ENCODE results near the gene IQCE.

IQCE gene

GRCh38 chr7:2652736-2653060 lies 93.9 kb downstream of the IQCE start:
- Histone ChIP-seq H3K9me3 (ENCODE audit: control insufficient read depth, low read length) (no peaks in the 10 kb centered on the region), H3K4me3 (ENCODE audit: low read length) (no peak overlapping the region), H3K9ac (ENCODE audit: low read length) (no peak overlapping the region), H3K4me1 (ENCODE audit: control insufficient read depth, insufficient read depth, low read length) (no peaks in the 10 kb centered on the region), H3K27me3 (replicated peaks; ENCODE audit: control insufficient read depth, insufficient read depth, low read length) (no peaks in the 10 kb centered on the region), H3K36me3 (ENCODE audit: control insufficient read depth, insufficient read depth, low read length, severe bottlenecking) (peaks cover 28% of the 10 kb centered on the region)
- DNase-seq (ENCODE audit: low read depth) = no peak

DNA sequence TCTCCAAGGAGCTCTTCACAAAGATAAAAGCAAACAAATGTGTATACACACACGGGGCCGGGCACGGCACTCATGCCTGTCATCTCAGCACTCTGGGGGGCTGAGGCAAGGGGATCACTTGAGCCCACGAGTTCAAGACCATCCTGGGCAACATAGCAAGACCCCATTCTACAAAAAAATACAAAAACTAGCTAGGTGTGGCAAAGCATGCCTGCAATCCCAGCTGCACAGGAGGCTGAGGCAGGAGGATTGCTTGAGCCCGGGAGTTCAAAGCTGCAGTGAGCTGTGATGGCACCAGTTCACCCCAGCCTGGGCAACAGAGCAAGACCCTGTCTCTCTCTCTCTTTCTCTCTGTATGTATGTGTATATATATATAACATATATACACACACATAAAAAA lies 95.3 kb downstream of the IQCE start:
- Histone ChIP-seq H3K4me3 (ENCODE audit: low read length) (no peak overlapping the region), H3K36me3 (ENCODE audit: control insufficient read depth, insufficient read depth, low read length, severe bottlenecking) (peaks cover 25% of the 10 kb centered on the region), H3K9me3 (ENCODE audit: control insufficient read depth, low read length) (no peaks in the 10 kb centered on the region), H3K9ac (ENCODE audit: low read length) (no peak overlapping the region), H3K27me3 (replicated peaks; ENCODE audit: control insufficient read depth, insufficient read depth, low read length) (no peaks in the 10 kb centered on the region), H3K4me1 (ENCODE audit: control insufficient read depth, insufficient read depth, low read length) (no peaks in the 10 kb centered on the region)
- DNase-seq (ENCODE audit: low read depth) = no peak

GRCh38 chr7:2655870-2656614 lies 97.3 kb downstream of the IQCE start:
- H3K36me3 ChIP-seq (ENCODE audit: control insufficient read depth, insufficient read depth, low read length, severe bottlenecking) = peaks cover 18% of the 10 kb centered on the region
- no peaks in the 10 kb centered on the region for H3K27me3 ChIP-seq (replicated peaks; ENCODE audit: control insufficient read depth, insufficient read depth, low read length)
- no peaks in the 10 kb centered on the region for H3K9me3 ChIP-seq (ENCODE audit: control insufficient read depth, low read length)
- no peak for DNase-seq (ENCODE audit: low read depth)
- no peak overlapping the region for H3K9ac ChIP-seq (ENCODE audit: low read length)
- no peaks in the 10 kb centered on the region for H3K4me1 ChIP-seq (ENCODE audit: control insufficient read depth, insufficient read depth, low read length)
- no peak overlapping the region for H3K4me3 ChIP-seq (ENCODE audit: low read length)

DNA sequence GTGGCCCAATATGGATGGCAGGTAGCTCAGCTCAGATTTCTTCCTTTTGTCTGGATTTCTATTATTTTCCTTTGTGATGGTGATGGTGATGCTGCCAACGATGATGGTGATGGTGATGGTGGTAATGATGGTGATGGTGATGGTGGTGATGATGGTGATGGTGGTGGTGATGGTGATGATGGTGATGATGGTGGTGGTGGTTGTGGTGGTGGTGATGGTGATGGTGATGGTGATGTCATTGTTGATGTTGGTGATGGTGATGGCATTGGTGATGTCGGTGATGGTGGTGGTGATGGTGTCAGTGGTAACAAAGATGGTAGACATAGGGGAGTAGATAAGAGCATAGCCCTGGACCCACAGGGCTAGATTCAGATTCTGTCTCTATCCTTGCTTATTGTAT lies 98.4 kb downstream of the IQCE start:
- Histone ChIP-seq H3K4me1 (ENCODE audit: control insufficient read depth, insufficient read depth, low read length) (no peaks in the 10 kb centered on the region), H3K9me3 (ENCODE audit: control insufficient read depth, low read length) (no peaks in the 10 kb centered on the region), H3K36me3 (ENCODE audit: control insufficient read depth, insufficient read depth, low read length, severe bottlenecking) (peaks cover 13% of the 10 kb centered on the region), H3K27me3 (replicated peaks; ENCODE audit: control insufficient read depth, insufficient read depth, low read length) (no peaks in the 10 kb centered on the region), H3K4me3 (ENCODE audit: low read length) (no peak overlapping the region), H3K9ac (ENCODE audit: low read length) (no peak overlapping the region)
- DNase-seq (ENCODE audit: low read depth) = no peak

DNA sequence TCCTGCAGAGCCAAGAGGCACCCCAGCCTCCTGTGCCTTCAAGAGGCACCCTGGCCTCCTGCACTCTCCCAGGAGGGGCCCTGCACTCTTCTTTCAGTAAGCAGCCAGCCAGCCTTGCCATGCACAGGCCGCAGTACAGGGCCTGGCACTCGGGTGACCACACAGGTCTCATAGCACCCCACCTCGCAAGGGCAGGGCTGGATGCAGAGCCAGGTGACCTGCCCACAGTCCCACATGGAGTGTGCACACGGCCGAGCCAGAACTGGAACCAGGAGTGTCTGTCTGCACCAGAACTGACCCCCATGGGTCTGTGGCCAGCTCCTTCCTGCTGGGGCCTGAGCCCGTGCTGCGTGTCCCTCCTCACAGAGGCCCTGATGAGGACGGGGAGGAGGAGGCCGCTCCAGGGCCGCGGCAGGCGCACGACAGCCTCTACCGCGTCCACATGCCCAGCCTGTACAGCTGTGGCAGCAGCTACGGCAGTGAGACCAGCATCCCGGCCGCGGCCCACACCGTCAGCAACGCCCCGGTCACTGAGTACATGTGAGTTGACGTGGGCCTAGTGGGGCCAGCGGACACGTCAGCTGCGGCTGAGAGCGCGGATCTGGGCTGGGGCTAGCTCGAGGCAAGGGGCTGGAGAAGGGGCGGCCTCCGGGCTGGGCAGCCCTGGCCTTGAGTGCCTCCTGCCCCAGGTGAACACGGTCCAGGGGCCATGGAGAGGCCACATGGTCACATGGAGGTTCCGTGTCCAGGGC lies 99.3 kb downstream of the IQCE start:
- H3K27me3 ChIP-seq (replicated peaks; ENCODE audit: control insufficient read depth, insufficient read depth, low read length) = no peaks in the 10 kb centered on the region
- peaks cover 13% of the 10 kb centered on the region for H3K36me3 ChIP-seq (ENCODE audit: control insufficient read depth, insufficient read depth, low read length, severe bottlenecking)
- DNase-seq (ENCODE audit: low read depth) = no peak

GRCh38 chr7:2658941-2659340 lies 100.2 kb downstream of the IQCE start:
- H3K9ac ChIP-seq (ENCODE audit: low read length) = no peak overlapping the region

More for the DNA sequence above, 99.3 kb downstream of the IQCE start:
- no peak overlapping the region for H3K4me3 ChIP-seq (ENCODE audit: low read length)
- H3K9ac ChIP-seq (ENCODE audit: low read length) = no peak overlapping the region
- H3K4me1 ChIP-seq (ENCODE audit: control insufficient read depth, insufficient read depth, low read length) = no peaks in the 10 kb centered on the region
- H3K9me3 ChIP-seq (ENCODE audit: control insufficient read depth, low read length) = no peaks in the 10 kb centered on the region

GRCh38 chr7:2659556-2660358 lies 101.0 kb downstream of the IQCE start:
- H3K36me3 ChIP-seq (ENCODE audit: control insufficient read depth, insufficient read depth, low read length, severe bottlenecking) = peaks cover 13% of the 10 kb centered on the region
- H3K9me3 ChIP-seq (ENCODE audit: control insufficient read depth, low read length) = no peaks in the 10 kb centered on the region
- DNase-seq (ENCODE audit: low read depth) = no peak
- no peaks in the 10 kb centered on the region for H3K27me3 ChIP-seq (replicated peaks; ENCODE audit: control insufficient read depth, insufficient read depth, low read length)
- H3K4me3 ChIP-seq (ENCODE audit: low read length) = no peak overlapping the region
- no peak overlapping the region for H3K9ac ChIP-seq (ENCODE audit: low read length)
- no peaks in the 10 kb centered on the region for H3K4me1 ChIP-seq (ENCODE audit: control insufficient read depth, insufficient read depth, low read length)

More at GRCh38 chr7:2658941-2659340, 100.2 kb downstream of the IQCE start:
- H3K27me3 ChIP-seq (replicated peaks; ENCODE audit: control insufficient read depth, insufficient read depth, low read length) = no peaks in the 10 kb centered on the region
- H3K36me3 ChIP-seq (ENCODE audit: control insufficient read depth, insufficient read depth, low read length, severe bottlenecking) = peaks cover 13% of the 10 kb centered on the region
- H3K9me3 ChIP-seq (ENCODE audit: control insufficient read depth, low read length) = no peaks in the 10 kb centered on the region
- DNase-seq (ENCODE audit: low read depth) = no peak
- H3K4me3 ChIP-seq (ENCODE audit: low read length) = no peak overlapping the region
- no peaks in the 10 kb centered on the region for H3K4me1 ChIP-seq (ENCODE audit: control insufficient read depth, insufficient read depth, low read length)

- H3K9ac ChIP-seq (ENCODE audit: low read length) = no peak overlapping the region
- no peaks in the 10 kb centered on the region for H3K4me1 ChIP-seq (ENCODE audit: control insufficient read depth, insufficient read depth, low read length)
- DNase-seq (ENCODE audit: low read depth) = no peak
- no peaks in the 10 kb centered on the region for H3K9me3 ChIP-seq (ENCODE audit: control insufficient read depth, low read length)
- H3K36me3 ChIP-seq (ENCODE audit: control insufficient read depth, insufficient read depth, low read length, severe bottlenecking) = peaks cover 13% of the 10 kb centered on the region
- no peaks in the 10 kb centered on the region for H3K27me3 ChIP-seq (replicated peaks; ENCODE audit: control insufficient read depth, insufficient read depth, low read length)
- H3K4me3 ChIP-seq (ENCODE audit: low read length) = no peak overlapping the region
Observed at GRCh38 chr7:2660359-2661095, 101.7 kb downstream of the IQCE start.

DNA sequence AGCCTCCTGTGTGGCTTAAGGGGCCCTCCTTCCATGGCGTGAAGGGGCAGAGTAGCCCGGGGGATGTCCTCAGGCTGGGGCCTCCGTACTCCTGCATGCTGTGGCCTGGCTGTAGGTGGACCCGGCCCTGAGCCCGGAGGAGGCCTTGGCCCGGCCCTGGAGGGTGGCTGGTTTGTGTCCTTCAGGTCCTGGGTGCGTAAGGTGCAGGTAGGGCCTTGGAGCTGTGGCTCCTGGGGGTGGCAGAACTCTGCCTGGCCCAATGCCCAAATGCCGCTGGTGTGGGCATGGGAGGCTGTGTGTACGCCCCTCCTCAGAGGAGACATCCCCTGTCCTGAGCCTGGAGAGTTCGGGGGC lies 102.3 kb downstream of the IQCE start:
- Histone ChIP-seq H3K36me3 (ENCODE audit: control insufficient read depth, insufficient read depth, low read length, severe bottlenecking) (peaks cover 13% of the 10 kb centered on the region), H3K27me3 (replicated peaks; ENCODE audit: control insufficient read depth, insufficient read depth, low read length) (no peaks in the 10 kb centered on the region), H3K9ac (ENCODE audit: low read length) (no peak overlapping the region), H3K4me3 (ENCODE audit: low read length) (no peak overlapping the region), H3K9me3 (ENCODE audit: control insufficient read depth, low read length) (no peaks in the 10 kb centered on the region), H3K4me1 (ENCODE audit: control insufficient read depth, insufficient read depth, low read length) (no peaks in the 10 kb centered on the region)
- DNase-seq (ENCODE audit: low read depth) = no peak

DNA sequence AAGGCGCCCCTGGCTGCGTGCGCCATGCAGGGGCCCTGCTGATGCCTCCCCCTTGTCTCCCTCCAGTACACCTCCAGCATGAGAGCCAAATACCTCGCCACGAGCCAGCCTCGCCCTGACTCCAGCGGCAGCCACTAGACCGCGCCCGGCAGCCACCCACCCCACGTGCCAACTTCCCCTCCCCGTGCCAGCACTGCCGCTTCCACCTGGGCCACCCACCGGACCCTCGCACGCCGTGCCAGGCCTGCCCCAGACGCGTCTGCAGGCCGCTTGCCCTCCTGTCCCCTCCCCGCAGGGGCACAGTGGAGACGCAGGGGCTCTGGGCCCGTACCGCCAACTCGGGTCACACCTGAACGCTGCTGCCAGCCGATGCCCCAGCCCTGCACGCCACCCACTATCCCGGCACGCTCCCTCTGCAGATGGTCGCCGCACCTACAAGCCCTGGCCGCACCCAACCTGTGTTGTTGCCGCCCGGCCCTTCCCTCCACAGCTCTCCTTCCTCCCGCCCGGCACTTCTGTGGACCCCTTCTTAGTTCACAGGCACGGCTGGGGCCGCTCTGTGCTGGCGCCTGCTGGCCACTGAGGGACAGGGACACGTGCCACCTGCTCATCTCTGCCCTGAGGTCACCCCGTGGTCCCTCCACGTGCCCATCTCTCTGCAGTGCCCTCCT lies 103.0 kb downstream of the IQCE start:
- Histone ChIP-seq H3K4me1 (ENCODE audit: control insufficient read depth, insufficient read depth, low read length) (no peaks in the 10 kb centered on the region), H3K4me3 (ENCODE audit: low read length) (no peak overlapping the region), H3K36me3 (ENCODE audit: control insufficient read depth, insufficient read depth, low read length, severe bottlenecking) (peaks cover 8% of the 10 kb centered on the region), H3K9me3 (ENCODE audit: control insufficient read depth, low read length) (no peaks in the 10 kb centered on the region), H3K27me3 (replicated peaks; ENCODE audit: control insufficient read depth, insufficient read depth, low read length) (no peaks in the 10 kb centered on the region), H3K9ac (ENCODE audit: low read length) (no peak overlapping the region)
- DNase-seq (ENCODE audit: low read depth) = no peak
